Measurements from ENCODE around the gene STK32C.
"Not testable (repeated sequence)": the region's sequence is repeated elsewhere in the genome, so short reads cannot be mapped to it uniquely, and the experiment has no call there.

STK32C gene

DNA sequence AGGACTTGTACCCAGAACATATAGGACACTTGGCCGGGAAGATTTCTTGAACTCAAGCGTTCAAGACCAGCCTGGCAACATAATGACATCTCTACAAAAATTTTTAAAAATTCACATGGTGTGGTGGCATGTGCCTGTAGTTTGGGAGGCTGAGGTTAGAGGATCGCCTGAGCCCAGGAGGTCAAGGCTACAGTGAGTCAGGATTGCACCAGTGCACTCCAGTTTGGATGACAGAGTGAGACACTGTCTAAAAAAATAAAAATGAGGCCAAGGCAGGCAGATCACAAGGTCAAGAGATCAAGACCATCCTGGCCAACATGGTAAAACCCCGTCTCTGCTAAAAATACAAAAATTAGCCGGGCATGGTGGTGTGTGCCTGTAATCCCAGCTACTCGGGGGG lies 9.7 kb upstream of the STK32C start:
- DNase-seq (ENCODE audit: low read depth): not testable (repeated sequence)

DNA sequence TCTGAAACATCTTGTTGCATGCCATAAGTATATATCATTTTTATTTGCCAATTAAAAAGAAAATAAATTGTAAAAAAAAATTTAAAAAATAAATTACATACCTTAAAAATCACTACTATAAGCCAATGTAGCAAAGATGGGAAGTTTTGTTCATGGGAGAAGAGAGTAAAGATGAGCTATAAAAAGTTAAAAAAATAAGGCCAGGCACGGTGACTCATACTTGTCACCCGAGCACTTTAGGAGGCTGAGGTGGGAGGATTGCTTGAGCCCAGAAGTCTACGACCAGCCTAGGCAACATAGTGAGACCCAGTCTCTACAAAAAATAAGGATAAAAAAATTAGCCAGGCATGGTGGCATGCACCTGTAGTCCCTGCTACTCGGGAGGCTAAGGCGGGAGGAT lies 8.4 kb upstream of the STK32C start:
- no peak for DNase-seq (ENCODE audit: low read depth)

GRCh38 chr10:132314881-132315280 lies 7.1 kb upstream of the STK32C start:
- not testable (repeated sequence) for DNase-seq (ENCODE audit: low read depth)

DNA sequence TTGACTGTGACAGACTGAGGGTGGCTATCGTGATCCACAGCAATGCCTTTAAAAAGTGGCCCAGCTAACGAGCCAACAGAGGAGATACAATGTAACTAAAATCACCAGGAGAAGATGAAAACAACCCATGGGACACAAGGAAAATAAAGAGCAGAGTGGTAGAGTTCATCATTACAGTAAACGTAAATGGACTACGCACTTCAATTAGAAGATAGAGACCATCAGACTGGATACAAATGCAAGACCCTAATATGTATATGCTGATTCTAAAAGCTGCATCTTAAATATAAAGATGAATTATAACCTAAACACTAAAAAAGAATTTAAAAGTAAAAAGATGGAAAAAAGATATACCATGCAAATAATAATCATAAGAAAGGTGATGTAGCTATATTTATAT lies 6.6 kb upstream of the STK32C start:
- no peak for DNase-seq (ENCODE audit: low read depth)

- DNase-seq (ENCODE audit: low read depth): no peak
Measured at GRCh38 chr10:132313865-132314264, 6.1 kb upstream of the STK32C start.

DNA sequence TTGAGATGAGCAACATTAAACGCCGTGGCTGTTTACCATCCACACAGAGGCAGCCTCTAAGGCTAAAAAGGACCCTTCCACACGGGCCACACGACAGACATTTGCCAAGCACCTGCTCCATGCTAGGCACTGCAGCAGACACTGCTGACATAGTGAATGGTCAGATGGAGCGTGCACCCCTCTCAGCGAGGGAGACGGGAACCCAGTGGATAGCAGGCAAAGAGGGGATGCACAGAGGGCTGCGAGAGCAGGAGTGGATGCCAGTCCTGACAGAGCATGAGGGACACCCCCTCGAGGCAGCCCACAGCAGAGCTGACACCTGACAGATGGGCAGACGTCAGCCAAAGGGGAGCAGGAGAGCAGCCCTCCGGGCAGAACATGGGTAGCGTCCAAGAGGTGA lies 5.6 kb upstream of the STK32C start:
- DNase-seq (ENCODE audit: low read depth): no peak

DNA sequence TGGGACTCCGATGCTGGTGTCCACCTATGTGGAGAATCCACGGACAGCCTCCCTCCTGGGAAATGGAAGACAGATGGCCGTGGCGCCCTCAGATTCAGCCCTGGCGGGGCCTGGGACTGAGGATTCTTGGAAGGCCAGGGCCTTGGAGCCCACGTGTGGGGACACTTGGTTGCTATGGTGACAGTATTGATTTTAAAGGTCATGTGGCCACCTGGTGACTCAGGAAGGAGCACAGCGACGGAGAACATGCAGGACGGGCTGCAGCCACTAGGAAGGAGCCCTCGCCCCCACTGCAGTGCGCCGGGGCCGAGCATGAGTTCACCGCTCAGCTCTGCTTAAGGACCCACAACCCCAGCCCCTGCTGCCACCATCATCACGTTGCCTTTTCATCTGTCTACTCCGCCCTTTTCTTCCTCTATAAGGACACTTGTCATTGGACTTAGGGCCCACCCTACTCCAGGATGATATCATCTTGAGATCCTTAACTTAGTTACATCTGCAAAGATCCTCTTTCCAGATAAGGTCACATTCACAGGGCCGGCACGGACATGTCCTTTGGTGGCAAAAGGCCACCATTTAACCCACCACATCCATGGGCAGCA lies 3.7 kb upstream of the STK32C start:
- DNase-seq (ENCODE audit: low read depth): no peak

- DNase-seq (ENCODE audit: low read depth): no peak
Measured at GRCh38 chr10:132310701-132311337, 3.1 kb upstream of the STK32C start.

- no peak for DNase-seq (ENCODE audit: low read depth)
Measured at GRCh38 chr10:132309879-132310591, 2.3 kb upstream of the STK32C start.

DNA sequence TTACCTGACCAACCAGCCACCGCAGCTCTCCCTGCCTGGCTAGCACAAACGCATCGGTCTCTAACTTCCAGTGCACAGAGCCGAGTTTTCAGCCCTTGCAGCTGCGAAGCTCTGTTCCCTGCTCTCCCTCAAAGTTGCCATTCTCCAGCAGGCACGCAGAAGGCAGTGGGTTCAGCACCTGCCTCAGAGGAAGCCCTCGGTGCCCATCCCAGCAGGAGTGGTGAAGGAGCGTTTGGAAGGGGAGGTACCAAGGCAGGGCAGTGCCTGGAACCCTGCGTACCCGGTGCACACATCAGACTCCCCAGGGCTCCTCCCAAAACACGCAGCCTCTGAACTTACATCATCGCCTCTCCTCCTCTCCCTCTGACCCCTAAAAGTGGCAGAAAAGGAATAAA lies 1.7 kb upstream of the STK32C start:
- DNase-seq (ENCODE audit: low read depth): no peak

DNA sequence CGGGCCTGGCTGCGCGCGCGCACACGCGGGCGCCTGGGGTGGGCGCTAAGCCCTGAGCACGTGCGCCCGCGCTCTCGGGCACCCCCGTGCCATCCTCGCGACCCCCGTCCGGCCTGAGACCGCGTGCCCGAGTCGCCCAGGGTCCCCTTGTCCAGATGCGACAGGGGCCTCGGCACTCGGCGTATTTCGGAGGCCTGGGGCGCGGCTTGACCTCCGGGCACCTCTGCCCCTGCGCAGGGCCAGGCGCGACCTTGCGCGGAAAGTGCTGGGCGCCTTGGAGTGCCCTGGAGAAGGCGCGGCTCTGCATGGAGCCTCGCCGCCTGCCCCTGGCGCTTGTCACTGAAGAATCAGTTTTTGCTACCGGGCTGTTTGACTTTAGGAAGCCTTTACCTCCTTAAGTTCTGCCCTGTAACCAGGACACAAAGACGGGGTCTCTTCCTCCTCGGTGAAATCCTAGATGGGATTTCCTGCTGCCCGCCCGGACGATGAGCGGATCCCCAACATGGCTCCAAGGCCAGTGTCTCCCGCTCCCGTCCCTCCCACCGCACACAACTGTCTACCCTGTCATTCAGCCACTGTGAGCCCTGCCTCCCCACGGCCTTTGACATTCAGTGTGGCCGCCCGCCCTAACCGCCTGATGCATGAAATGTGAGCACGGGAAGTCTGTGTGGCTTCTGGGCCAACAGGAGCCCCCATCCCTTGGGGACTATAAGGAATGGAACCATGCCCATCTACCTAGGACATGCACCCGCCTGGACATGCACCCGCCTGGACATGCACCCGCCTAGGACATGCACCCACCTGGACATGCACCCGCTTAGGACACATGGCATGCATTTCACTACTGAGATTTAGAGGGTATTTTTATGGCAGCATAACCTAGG lies 1.1 kb upstream of the STK32C start:
- DNase-seq (ENCODE audit: low read depth): no peak

- no peak for DNase-seq (ENCODE audit: low read depth)
Measured at GRCh38 chr10:132306864-132307751, 642 bp downstream of the STK32C start.

- no peak for DNase-seq (ENCODE audit: low read depth)
Measured at GRCh38 chr10:132306343-132306685, 1.4 kb downstream of the STK32C start.

DNA sequence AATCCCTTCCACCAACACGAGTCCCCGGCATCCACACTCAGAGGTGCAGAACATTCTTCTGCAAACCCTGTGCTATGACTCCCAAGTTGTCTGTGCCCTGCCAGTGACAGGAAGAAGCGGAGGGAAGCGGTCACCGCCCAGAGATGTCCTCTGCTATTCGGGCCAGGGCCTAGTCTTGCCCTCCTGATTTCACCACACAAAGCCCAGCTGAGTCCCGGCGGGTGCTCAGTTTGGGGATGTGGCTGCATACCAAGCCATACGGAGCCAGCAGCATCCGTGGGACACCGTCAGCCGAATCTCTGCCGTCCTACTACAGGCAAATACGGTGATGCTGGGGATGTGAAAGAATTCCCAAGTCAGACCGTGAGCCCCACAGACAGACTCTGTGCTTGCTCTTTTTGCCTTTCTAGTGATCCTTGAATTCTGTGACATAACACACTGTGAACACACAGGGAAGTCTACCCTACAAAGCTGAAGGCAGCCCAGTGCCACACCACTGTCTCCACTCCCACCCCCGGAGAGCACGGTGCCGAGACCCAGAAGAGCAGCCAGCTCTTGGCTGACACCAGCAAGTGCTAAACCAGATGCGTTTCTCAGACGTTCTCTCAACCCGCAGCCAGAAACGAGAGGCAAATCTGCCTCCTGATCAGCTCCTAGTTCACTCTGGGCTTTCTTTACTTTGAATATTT lies 2.0 kb downstream of the STK32C start:
- no peak for DNase-seq (ENCODE audit: low read depth)

- DNase-seq (ENCODE audit: low read depth): no peak
Measured at GRCh38 chr10:132304756-132305509, 2.8 kb downstream of the STK32C start.

GRCh38 chr10:132303361-132304115 lies 4.2 kb downstream of the STK32C start:
- DNase-seq (ENCODE audit: low read depth): no peak

GRCh38 chr10:132302421-132303310 lies 5.1 kb downstream of the STK32C start:
- no peak for DNase-seq (ENCODE audit: low read depth)
